CD4-positive, alpha-beta memory T cell (primary cell): ENCODE measurements around the gene CBLN1. TPM values are rescaled to one million over a fixed set of nuclear protein-coding genes. Genes with fewer than 3 reads are reported as not detected.

Experiments used
- CTCF ChIA-PET: fragments of 350-600 bp; sonication (Branson Sonifier 250); formaldehyde crosslinking; loops from one replicate; lab custom pipeline; 2021; ENCODE audit warnings: inconsistent platforms; ENCODE audit not compliant: partially characterized antibody; lab: Charles Lee
- POLR2A ChIA-PET: fragments of 350-600 bp; sonication (Branson Sonifier 250); formaldehyde crosslinking; loops from one replicate; lab custom pipeline; 2021; ENCODE audit not compliant: partially characterized antibody; lab: Charles Lee
- DNase-seq, 5 donors: peaks; one replicate each; pipeline versions ENCODE4 v3.0.0 to v3.0.0-alpha.2; 2020 to 2022; ENCODE audit warnings: mixed read lengths in 1 of 5
- H3K27ac ChIP-seq: one replicate; pipeline ENCODE4 v1.7.0; 2013; ENCODE audit warnings: low read depth, low read length
- H3K27me3 ChIP-seq: 2 replicates; pipeline ENCODE4 v1.7.0; 2013; ENCODE audit warnings: mild to moderate bottlenecking, low read length, moderate library complexity; ENCODE audit not compliant: insufficient read depth
- H3K36me3 ChIP-seq: 2 replicates; pipeline ENCODE4 v1.7.0; 2013; ENCODE audit warnings: mild to moderate bottlenecking, low read length, moderate library complexity; ENCODE audit not compliant: insufficient read depth
- H3K4me1 ChIP-seq: 2 replicates; pipeline ENCODE4 v1.7.0; 2013; ENCODE audit warnings: mild to moderate bottlenecking, low read length, moderate library complexity; ENCODE audit not compliant: insufficient read depth
- H3K4me3 ChIP-seq, 2 donors: one replicate each; pipeline ENCODE4 v1.7.0; 2013; ENCODE audit warnings: low read length in 2 of 2, mild to moderate bottlenecking in 1 of 2
- H3K9me3 ChIP-seq, 2 donors: one replicate each; pipeline ENCODE4 v1.7.0; 2013; ENCODE audit warnings: low read length in 2 of 2, control low read depth in 1 of 2; ENCODE audit not compliant: control insufficient read depth in 1 of 2
- H3K27ac Mint-ChIP-seq, 7 donors: one replicate each; pipeline ENCODE4 v1.8.0; 2020 to 2021; ENCODE audit warnings: mixed read lengths in 7 of 7, mild to moderate bottlenecking in 6 of 7, inconsistent platforms in 3 of 7, moderate library complexity in 3 of 7
- H3K27me3 Mint-ChIP-seq, 2 donors: one replicate each; pipeline ENCODE4 v1.8.0; 2020 to 2021; ENCODE audit warnings: mixed read lengths in 2 of 2
- H3K36me3 Mint-ChIP-seq, 2 donors: one replicate each; pipeline ENCODE4 v1.8.0; 2020 to 2021; ENCODE audit warnings: mixed read lengths in 2 of 2, inconsistent platforms in 1 of 2, mild to moderate bottlenecking in 1 of 2
- H3K4me1 Mint-ChIP-seq, 4 donors: one replicate each; pipeline ENCODE4 v1.8.0; 2020 to 2021; ENCODE audit warnings: mixed read lengths in 4 of 4, mild to moderate bottlenecking in 1 of 4
- H3K4me3 Mint-ChIP-seq, 8 donors: one replicate each; pipeline ENCODE4 v1.8.0; 2020 to 2021; ENCODE audit warnings: mixed read lengths in 8 of 8, mild to moderate bottlenecking in 7 of 8, moderate library complexity in 6 of 8, inconsistent platforms in 3 of 8
- H3K9me3 Mint-ChIP-seq, 8 donors: one replicate each; pipeline ENCODE4 v1.8.0; 2020 to 2021; ENCODE audit warnings: mixed read lengths in 8 of 8, mild to moderate bottlenecking in 5 of 8, inconsistent platforms in 3 of 8, moderate library complexity in 1 of 8
- intact Hi-C: fragments of 100-400 bp; cut with micrococcal nuclease; formaldehyde crosslinking; loops from one replicate; pipeline ENCODE4 v1.15.1; 2023
- polyA plus RNA-seq, 2 donors: library from polyadenylated mRNA; unstranded; fragments of 300-500 nt; fragmentation: Illumina TruSeq; gene quantifications; one replicate each; pipeline ENCODE4 v1.2.3, GENCODE V29; 2021
- total RNA-seq, 2 experiments: library from RNA; stranded (reverse); gene quantifications; one replicate each; pipeline ENCODE4 v1.2.3, GENCODE V29; 2021

The CBLN1 gene
- total and polyA plus RNA-seq, 4 experiments from 2014 or later: not detected

DNA sequence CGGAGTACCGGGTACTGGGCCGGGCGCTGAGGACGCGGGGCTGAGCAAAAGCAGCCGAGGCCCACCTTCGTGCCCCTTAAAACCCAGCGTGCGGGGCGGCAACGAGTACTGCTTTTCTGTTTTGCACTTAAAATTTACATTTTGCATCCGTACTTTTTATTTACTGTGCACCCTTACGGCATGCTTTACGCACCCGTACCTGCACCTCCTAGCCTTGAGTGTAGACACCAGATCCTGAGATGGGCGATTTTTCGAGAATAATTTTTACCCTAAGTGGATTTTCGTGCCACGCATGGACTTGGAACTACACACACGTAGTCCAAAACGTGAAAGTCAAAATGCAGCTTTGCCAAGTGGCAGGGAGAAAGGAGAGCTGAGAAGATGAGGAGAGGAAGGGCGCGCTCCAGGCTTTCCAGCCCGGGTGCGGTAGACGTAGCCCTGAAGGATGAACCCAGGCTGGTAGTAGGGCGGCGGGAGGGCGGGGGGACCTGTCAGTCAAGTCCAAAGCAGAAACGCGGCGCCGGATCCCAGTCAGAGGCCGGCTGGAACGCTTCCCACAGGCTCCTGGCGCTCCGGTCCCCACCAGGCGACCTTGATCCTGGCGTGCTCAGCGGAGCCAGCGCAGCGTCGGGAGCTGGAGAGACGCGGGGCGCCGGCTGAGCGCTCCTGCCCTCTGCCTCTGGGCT lies 1.2 kb upstream of the CBLN1 start:
- Mint-ChIP-seq H3K4me3 (peak overlapping the region in 7 of 8 donors; percentile 43 to 76 (median 62)), H3K9me3 (peaks cover 0 to 5% (median 2%) of the 10 kb centered on the region in 8 donors), H3K4me1 (peaks cover 0 to 26% (median 7%) of the 10 kb centered on the region in 4 donors), H3K36me3 (no peaks in the 10 kb centered on the region), H3K27me3 (peaks cover 39 to 42% of the 10 kb centered on the region in 2 donors), H3K27ac (peak overlapping the region in 1 of 7 donors; percentile 22)
- Histone ChIP-seq H3K9me3 (no peaks in the 10 kb centered on the region), H3K4me1 (peaks cover 4% of the 10 kb centered on the region), H3K27ac (no peak overlapping the region), H3K36me3 (no peaks in the 10 kb centered on the region), H3K27me3 (peaks cover 18% of the 10 kb centered on the region), H3K4me3 (no peak overlapping the region)
- intact Hi-C loops: no loop called here
- POLR2A ChIA-PET: no interaction called here
- CTCF ChIA-PET: no interaction called here
- no peak for DNase-seq

GRCh38 chr16:49281843-49282642 lies 405 bp upstream of the CBLN1 start:
- Mint-ChIP-seq H3K27ac (peak overlapping the region in 1 of 7 donors; percentile 22), H3K9me3 (peaks cover 0 to 4% (median 2%) of the 10 kb centered on the region in 8 donors), H3K4me1 (peaks cover 0 to 32% (median 8%) of the 10 kb centered on the region in 4 donors), H3K4me3 (peak overlapping the region in 7 of 8 donors; percentile 43 to 76 (median 62)), H3K36me3 (no peaks in the 10 kb centered on the region), H3K27me3 (peaks cover 38 to 48% of the 10 kb centered on the region in 2 donors)
- ChIA-PET POLR2A (no interaction called here), CTCF (no interaction called here)
- peaks cover 4% of the 10 kb centered on the region for H3K4me1 ChIP-seq
- no peaks in the 10 kb centered on the region for H3K36me3 ChIP-seq
- H3K27ac ChIP-seq: no peak overlapping the region
- H3K27me3 ChIP-seq: peaks cover 21% of the 10 kb centered on the region
- intact Hi-C loops: no loop called here
- no peak overlapping the region for H3K4me3 ChIP-seq
- no peaks in the 10 kb centered on the region for H3K9me3 ChIP-seq
- DNase-seq: no peak

DNA sequence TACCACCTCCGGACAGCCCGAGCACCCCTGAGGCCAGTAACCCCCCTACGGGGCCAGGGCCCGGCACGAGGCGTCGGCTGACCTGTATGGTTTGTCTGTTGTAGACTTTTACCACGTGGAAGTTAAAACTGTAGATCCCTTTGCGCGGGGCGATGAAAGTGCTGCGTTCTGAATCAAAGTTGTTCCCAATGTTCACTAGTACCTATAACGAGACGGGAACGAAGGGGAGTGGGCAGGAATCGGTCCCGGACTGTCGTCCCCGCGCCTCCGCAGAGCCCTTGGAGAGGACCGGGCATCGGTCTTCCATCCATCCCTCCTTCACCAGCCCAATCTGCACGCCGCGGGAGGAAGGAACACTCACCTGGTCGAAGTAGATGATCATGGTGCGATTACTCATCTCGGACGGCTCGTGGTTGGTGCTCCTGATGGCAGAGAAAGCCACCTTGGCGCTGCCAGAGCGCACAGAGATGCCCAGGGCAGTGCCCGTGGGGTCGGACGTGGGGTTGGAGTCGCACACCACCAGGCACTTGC lies 732 bp downstream of the CBLN1 start:
- H3K4me3 Mint-ChIP-seq: peak overlapping the region in 6 of 8 donors; percentile 37 to 69 (median 48)
- Histone ChIP-seq H3K4me1 (peaks cover 4% of the 10 kb centered on the region), H3K27me3 (peaks cover 31% of the 10 kb centered on the region), H3K4me3 (no peak overlapping the region), H3K27ac (no peak overlapping the region), H3K9me3 (no peaks in the 10 kb centered on the region), H3K36me3 (no peaks in the 10 kb centered on the region)
- intact Hi-C loops: no loop called here
- ChIA-PET POLR2A (no interaction called here), CTCF (no interaction called here)
- no peaks in the 10 kb centered on the region for H3K36me3 Mint-ChIP-seq
- no peak for DNase-seq
- peaks cover 41 to 52% of the 10 kb centered on the region in 2 donors for H3K27me3 Mint-ChIP-seq
- H3K27ac Mint-ChIP-seq: no peak overlapping the region
- H3K9me3 Mint-ChIP-seq: peaks cover 0 to 6% (median 2%) of the 10 kb centered on the region in 8 donors
- H3K4me1 Mint-ChIP-seq: peaks cover 0 to 32% (median 8%) of the 10 kb centered on the region in 4 donors

GRCh38 chr16:49280105-49280741 lies 1.4 kb downstream of the CBLN1 start:
- Histone ChIP-seq H3K27me3 (peaks cover 30% of the 10 kb centered on the region), H3K4me1 (peaks cover 4% of the 10 kb centered on the region), H3K4me3 (no peak overlapping the region), H3K9me3 (no peaks in the 10 kb centered on the region), H3K36me3 (no peaks in the 10 kb centered on the region), H3K27ac (no peak overlapping the region)
- intact Hi-C loops: no loop called here
- Mint-ChIP-seq H3K27me3 (peaks cover 44 to 53% of the 10 kb centered on the region in 2 donors), H3K4me1 (peaks cover 0 to 32% (median 8%) of the 10 kb centered on the region in 4 donors), H3K9me3 (peaks cover 0 to 6% (median 2%) of the 10 kb centered on the region in 8 donors), H3K4me3 (peak overlapping the region in 6 of 8 donors; percentile 18 to 69 (median 38)), H3K27ac (no peak overlapping the region), H3K36me3 (no peaks in the 10 kb centered on the region)
- DNase-seq: no peak
- CTCF ChIA-PET: no interaction called here
- POLR2A ChIA-PET: no interaction called here

DNA sequence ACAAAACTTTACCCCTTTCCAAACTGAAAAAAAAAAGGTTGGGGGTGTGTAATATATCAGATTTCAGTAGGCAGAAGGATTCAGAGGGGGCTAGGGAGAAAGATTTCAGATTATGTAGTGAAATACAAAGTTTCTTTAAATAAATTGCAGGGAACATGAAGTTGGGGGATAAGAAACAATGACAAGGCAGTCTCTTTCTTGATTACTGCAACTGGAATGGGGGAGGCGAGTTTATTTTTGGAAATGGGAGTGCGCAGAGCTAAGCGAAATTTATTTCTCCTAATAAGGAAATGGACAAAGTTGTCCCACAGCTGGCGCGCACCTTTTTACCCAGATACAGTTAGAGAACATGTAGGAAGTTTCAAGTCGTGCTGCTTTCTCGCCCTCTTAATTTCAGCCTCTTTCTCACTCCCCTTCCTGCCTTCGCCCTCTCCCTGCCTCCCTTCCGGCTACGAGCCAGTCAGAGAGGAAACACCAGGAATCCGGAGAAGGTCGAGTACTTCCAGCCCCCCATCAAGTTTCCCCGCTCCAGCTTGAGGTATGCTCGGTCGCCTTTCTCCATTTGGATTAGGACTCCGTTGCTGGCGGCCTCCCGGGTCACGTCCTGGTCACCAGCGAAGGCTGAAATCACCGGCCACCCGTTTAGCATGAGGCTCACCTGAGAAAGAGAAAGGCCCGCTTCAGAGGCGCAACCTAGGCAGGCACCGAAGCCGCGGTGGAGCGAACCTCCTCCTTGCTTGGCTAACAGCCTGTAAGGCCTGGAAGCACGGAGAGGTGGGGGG lies 2.5 kb downstream of the CBLN1 start:
- Mint-ChIP-seq H3K4me3 (peak overlapping the region in 2 of 8 donors; percentile 27 to 53), H3K36me3 (no peaks in the 10 kb centered on the region), H3K9me3 (peaks cover 0 to 6% (median 3%) of the 10 kb centered on the region in 8 donors), H3K27me3 (peaks cover 40 to 53% of the 10 kb centered on the region in 2 donors), H3K4me1 (peaks cover 0 to 32% (median 8%) of the 10 kb centered on the region in 4 donors), H3K27ac (peak overlapping the region in 1 of 7 donors; percentile 22)
- Histone ChIP-seq H3K36me3 (no peaks in the 10 kb centered on the region), H3K4me1 (peaks cover 4% of the 10 kb centered on the region), H3K27ac (no peak overlapping the region), H3K9me3 (no peaks in the 10 kb centered on the region), H3K27me3 (peaks cover 30% of the 10 kb centered on the region), H3K4me3 (no peak overlapping the region)
- DNase-seq: no peak
- CTCF ChIA-PET: no interaction called here
- POLR2A ChIA-PET: no interaction called here
- intact Hi-C loops: no loop called here

DNA sequence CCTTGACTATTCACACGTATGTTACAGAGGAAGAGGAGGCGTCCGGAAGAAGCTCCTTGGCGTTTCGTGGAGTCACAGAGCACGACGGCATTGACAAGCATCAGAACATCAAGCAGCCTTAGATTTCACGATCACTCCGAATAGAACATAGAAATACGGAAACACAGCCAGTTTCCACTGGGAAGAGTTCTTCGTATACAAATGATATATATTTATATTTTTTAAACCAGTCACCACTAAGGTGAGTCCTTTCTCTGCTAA lies 3.1 kb downstream of the CBLN1 start:
- no peak for DNase-seq
- H3K36me3 Mint-ChIP-seq: no peaks in the 10 kb centered on the region
- peaks cover 0 to 6% (median 3%) of the 10 kb centered on the region in 8 donors for H3K9me3 Mint-ChIP-seq
- no peak overlapping the region for H3K27ac ChIP-seq
- no peaks in the 10 kb centered on the region for H3K9me3 ChIP-seq
- H3K4me1 ChIP-seq: peaks cover 4% of the 10 kb centered on the region
- intact Hi-C loops: no loop called here
- peaks cover 40 to 54% of the 10 kb centered on the region in 2 donors for H3K27me3 Mint-ChIP-seq
- ChIA-PET POLR2A (no interaction called here), CTCF (no interaction called here)
- H3K27ac Mint-ChIP-seq: no peak overlapping the region
- no peak overlapping the region for H3K4me3 ChIP-seq
- H3K4me3 Mint-ChIP-seq: peak overlapping the region in 1 of 8 donors; percentile 6
- peaks cover 27% of the 10 kb centered on the region for H3K27me3 ChIP-seq
- peaks cover 0 to 32% (median 8%) of the 10 kb centered on the region in 4 donors for H3K4me1 Mint-ChIP-seq
- no peaks in the 10 kb centered on the region for H3K36me3 ChIP-seq
